Caco-2 (cell line): ENCODE measurements around the gene SULT4A1. TPM values are rescaled to one million over a fixed set of nuclear protein-coding genes. Genes with fewer than 3 reads are reported as not detected.

Experiments
- BruUV-seq: library from RNA; stranded (reverse); fragments of 400-500 nt; replicated peaks from 2 replicates; lab custom pipeline; 2021; lab: Mats Ljungman, UMichigan
- CTCF ChIA-PET: fragments of 300-600 bp; sonication (Branson Sonifier 250); formaldehyde crosslinking; loops from one replicate; lab custom pipeline; 2022; ENCODE audit warnings: antibody characterized with exemption; lab: Charles Lee
- POLR2A ChIA-PET: fragments of 300-600 bp; sonication (Branson Sonifier 250); formaldehyde crosslinking; loops from one replicate; lab custom pipeline; 2022; ENCODE audit warnings: antibody characterized with exemption; lab: Charles Lee
- DNase-seq, 2 experiments: peaks; one replicate each; pipeline versions ENCODE4 v3.0.0 to v3.0.0-alpha.2; 2020 to 2022
- H3K27me3 ChIP-seq: replicated peaks from 2 replicates; pipeline ENCODE4 v1.6.0; 2011; ENCODE audit warnings: low read length; ENCODE audit not compliant: control insufficient read depth, insufficient read depth
- H3K36me3 ChIP-seq: 2 replicates; pipeline ENCODE4 v1.5.1; 2011; ENCODE audit warnings: low read length; ENCODE audit not compliant: control insufficient read depth, insufficient read depth
- H3K4me1 ChIP-seq: fragments of 250-450 bp; sonication (Bioruptor Pico); 2 replicates; pipeline ENCODE4 v1.5.1; 2020; ENCODE audit warnings: mild to moderate bottlenecking
- H3K4me3 ChIP-seq: 2 replicates; pipeline ENCODE4 v1.5.1; 2011; ENCODE audit warnings: low read depth, mild to moderate bottlenecking, control low read depth, low read length
- H3K9me3 ChIP-seq: fragments of 250-450 bp; sonication (Bioruptor Pico); 2 replicates; pipeline ENCODE4 v1.5.1; 2020; ENCODE audit warnings: mild to moderate bottlenecking, moderate library complexity
- H3K27ac Mint-ChIP-seq: one replicate; pipeline ENCODE4 v1.8.0; 2022; ENCODE audit warnings: mixed read lengths; ENCODE audit not compliant: unreplicated experiment
- H3K27me3 Mint-ChIP-seq: one replicate; pipeline ENCODE4 v1.8.0; 2022; ENCODE audit warnings: mixed read lengths; ENCODE audit not compliant: insufficient read depth, unreplicated experiment
- H3K36me3 Mint-ChIP-seq: one replicate; pipeline ENCODE4 v1.8.0; 2022; ENCODE audit warnings: mild to moderate bottlenecking, mixed read lengths; ENCODE audit not compliant: insufficient read depth, unreplicated experiment
- H3K4me1 Mint-ChIP-seq: one replicate; pipeline ENCODE4 v1.8.0; 2022; ENCODE audit warnings: low read depth, mixed read lengths; ENCODE audit not compliant: unreplicated experiment
- H3K4me3 Mint-ChIP-seq: one replicate; pipeline ENCODE4 v1.8.0; 2022; ENCODE audit warnings: mild to moderate bottlenecking, moderate library complexity, mixed read lengths; ENCODE audit not compliant: unreplicated experiment
- H3K9me3 Mint-ChIP-seq: one replicate; pipeline ENCODE4 v1.8.0; 2022; ENCODE audit warnings: mixed read lengths; ENCODE audit not compliant: unreplicated experiment
- CTCF ChIP-seq, 2 experiments: fragments of 200-600 bp in 1 of 2; IDR thresholded peaks; 1 replicate in 1 of 2; 2 replicates in 1 of 2; pipeline versions ENCODE4 v1.5.1 to v1.8.0; 2011 to 2022; ENCODE audit warnings: antibody characterized with exemption in 1 of 2, control low read depth in 1 of 2, inconsistent platforms in 1 of 2, low read depth in 1 of 2, low read length in 1 of 2, mild to moderate bottlenecking in 1 of 2, moderate library complexity in 1 of 2; ENCODE audit not compliant: insufficient read depth in 1 of 2, severe bottlenecking in 1 of 2, unreplicated experiment in 1 of 2
- intact Hi-C: fragments of 100-400 bp; cut with micrococcal nuclease; formaldehyde crosslinking; loops from one replicate; pipeline ENCODE4 v1.10.0; 2022; ENCODE audit not compliant: unreplicated experiment
- total RNA-seq: library from RNA; stranded (reverse); gene quantifications from 2 replicates; pipeline ENCODE4 v1.2.3, GENCODE V29; 2022

Gene SULT4A1
- total RNA-seq, 1 experiment from 2014 or later: not detected

- H3K9me3 Mint-ChIP-seq: no peaks in the 10 kb centered on the region
- no peaks in the 10 kb centered on the region for H3K36me3 Mint-ChIP-seq
- no peaks in the 10 kb centered on the region for H3K4me1 Mint-ChIP-seq
- Histone ChIP-seq H3K4me1 (no peaks in the 10 kb centered on the region), H3K27me3 (no peaks in the 10 kb centered on the region), H3K9me3 (no peaks in the 10 kb centered on the region), H3K36me3 (no peaks in the 10 kb centered on the region), H3K4me3 (no peak overlapping the region)
- intact Hi-C loops: loop anchor here (5.0 kb wide), 1 partner anchor 62 kb away; no protein-coding TSS in a partner anchor
- no peak overlapping the region for H3K4me3 Mint-ChIP-seq
- no peak overlapping the region for H3K27ac Mint-ChIP-seq
- peaks cover 16% of the 10 kb centered on the region for H3K27me3 Mint-ChIP-seq
- BruUV-seq: no TSS peak
- no peak for DNase-seq
- ChIA-PET CTCF (interaction anchor here (0.8 to 1.3 kb wide), 2 partner anchors 61 to 123 kb away, joined by 3 to 10 read pairs; no protein-coding TSS in a partner anchor), POLR2A (no interaction called here)
- no peak for TF ChIP-seq CTCF (IDR thresholded peaks at IDR 0.05; ENCODE audit: insufficient read depth in 1 of 2, low read depth in 1 of 2, low read length in 1 of 2, severe bottlenecking in 1 of 2, unreplicated experiment in 1 of 2)
Measured at GRCh38 chr22:43885319-43885671, 23.0 kb upstream of the SULT4A1 start.

DNA sequence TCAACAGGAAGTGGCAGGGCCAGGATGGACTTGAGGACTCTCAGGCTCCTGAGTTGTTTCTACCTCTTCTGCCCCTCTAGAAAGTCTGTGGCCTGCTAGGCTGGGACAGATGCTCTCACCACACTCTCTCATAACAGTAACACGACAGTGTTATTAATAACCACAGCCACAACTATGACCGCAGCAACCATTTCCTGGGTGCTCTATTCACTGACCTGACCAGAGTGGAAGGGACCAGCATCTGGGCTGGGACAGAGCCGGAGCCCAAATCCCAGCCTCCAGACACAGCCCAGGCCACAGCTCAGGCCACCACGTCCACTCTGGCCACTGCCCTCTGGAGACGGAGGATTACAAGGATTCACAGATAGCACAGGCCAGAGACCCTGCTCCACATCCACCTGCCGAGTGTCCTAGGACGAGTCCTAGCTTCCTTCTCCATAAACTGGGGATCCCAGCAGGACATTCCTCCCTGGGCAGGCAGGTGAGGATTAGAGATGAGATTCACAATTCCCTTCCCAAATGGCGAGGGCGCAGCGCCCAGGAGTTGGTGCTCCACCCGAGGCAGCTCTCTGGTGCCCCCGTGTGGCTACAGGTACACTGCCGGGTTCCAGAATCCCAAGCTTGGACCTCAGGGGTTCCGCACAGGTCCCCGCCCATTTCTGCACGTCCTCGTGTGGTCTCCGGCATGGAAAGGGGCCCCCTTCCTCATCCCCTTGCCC, 22.4 kb upstream of the SULT4A1 start:
- no peaks in the 10 kb centered on the region for H3K36me3 Mint-ChIP-seq
- Histone ChIP-seq H3K36me3 (no peaks in the 10 kb centered on the region), H3K9me3 (no peaks in the 10 kb centered on the region), H3K4me3 (no peak overlapping the region), H3K27me3 (no peaks in the 10 kb centered on the region), H3K4me1 (no peaks in the 10 kb centered on the region)
- H3K9me3 Mint-ChIP-seq: no peaks in the 10 kb centered on the region
- no peak overlapping the region for H3K27ac Mint-ChIP-seq
- H3K27me3 Mint-ChIP-seq: peaks cover 17% of the 10 kb centered on the region
- no peak overlapping the region for H3K4me3 Mint-ChIP-seq
- H3K4me1 Mint-ChIP-seq: no peaks in the 10 kb centered on the region
- POLR2A ChIA-PET: no interaction called here
- DNase-seq: peak; percentile 46 to 65
- no TSS peak for BruUV-seq
- intact Hi-C loops: loop anchor here (5.0 kb wide), 1 partner anchor 63 kb away; no protein-coding TSS in a partner anchor
- peak; percentile 73 to 84 for TF ChIP-seq CTCF (IDR thresholded peaks at IDR 0.05; ENCODE audit: insufficient read depth in 1 of 2, low read depth in 1 of 2, low read length in 1 of 2, severe bottlenecking in 1 of 2, unreplicated experiment in 1 of 2)
- CTCF ChIA-PET: interaction anchor here (0.5 to 1.3 kb wide), 5 partner anchors 22 to 829 kb away, joined by 3 to 10 read pairs (median 5); no protein-coding TSS in a partner anchor

DNA sequence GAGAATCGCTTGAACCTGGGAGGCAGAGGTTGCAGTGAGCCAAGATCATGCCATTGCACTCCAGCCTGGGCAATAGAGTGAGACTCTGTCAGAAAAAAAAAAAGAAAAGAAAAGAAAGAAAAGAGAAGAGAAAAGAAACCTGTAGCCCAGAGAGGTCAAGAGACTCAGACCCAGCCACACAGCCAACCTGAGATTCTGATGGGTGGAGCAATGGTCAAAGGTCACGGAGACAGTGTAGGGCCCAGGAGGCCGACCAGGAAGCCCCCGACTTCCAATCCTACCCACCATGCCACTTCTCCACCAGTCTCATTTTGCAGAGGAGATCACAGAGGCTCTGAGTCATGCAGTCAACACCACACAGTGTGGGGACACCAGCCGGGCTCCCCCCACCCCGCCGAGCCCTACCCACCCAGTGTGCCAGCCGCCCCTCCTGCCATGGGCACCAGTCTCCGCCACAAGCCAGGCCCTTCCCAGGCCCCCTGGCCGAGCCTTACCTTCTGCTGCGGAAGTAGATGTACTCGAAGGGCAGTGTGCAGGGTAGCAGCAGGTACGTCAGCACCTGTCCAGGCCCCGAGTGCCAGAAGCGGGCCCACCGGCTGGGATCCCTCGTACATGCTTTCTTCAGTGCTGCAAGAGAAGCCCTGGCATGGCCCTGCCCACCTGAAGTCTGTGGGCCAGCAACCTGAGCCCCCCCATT, 21.6 kb upstream of the SULT4A1 start:
- no peaks in the 10 kb centered on the region for H3K9me3 ChIP-seq
- Mint-ChIP-seq H3K27me3 (peaks cover 13% of the 10 kb centered on the region), H3K4me3 (no peak overlapping the region), H3K27ac (no peak overlapping the region), H3K9me3 (no peaks in the 10 kb centered on the region), H3K36me3 (no peaks in the 10 kb centered on the region), H3K4me1 (no peaks in the 10 kb centered on the region)
- no peak overlapping the region for H3K4me3 ChIP-seq
- no peaks in the 10 kb centered on the region for H3K4me1 ChIP-seq
- no peaks in the 10 kb centered on the region for H3K36me3 ChIP-seq
- DNase-seq: peak in 1 of 2 experiments; percentile 20
- BruUV-seq: no TSS peak
- no peaks in the 10 kb centered on the region for H3K27me3 ChIP-seq
- intact Hi-C loops: no loop called here
- CTCF ChIA-PET: interaction anchor here (0.7 to 1.8 kb wide), 13 partner anchors 14 to 830 kb away, joined by 3 to 53 read pairs (median 6); partner anchors contain the start of gene PNPLA3
- no peak for TF ChIP-seq CTCF (IDR thresholded peaks at IDR 0.05; ENCODE audit: insufficient read depth in 1 of 2, low read depth in 1 of 2, low read length in 1 of 2, severe bottlenecking in 1 of 2, unreplicated experiment in 1 of 2)
- POLR2A ChIA-PET: no interaction called here
